HCT116 (cell line): ENCODE measurements around the gene SYTL5. TPM values are rescaled to one million over a fixed set of nuclear protein-coding genes. Genes with fewer than 3 reads are reported as not detected.

Experiments used
- ATAC-seq: fragments of 200-7000 bp; cut with Tn5 transposase; 2 replicates; pipeline ENCODE4 v1.9.1; 2020; ENCODE audit warnings: mild to moderate bottlenecking, moderate library complexity
- BruUV-seq: library from RNA; stranded (reverse); fragments of 400-500 nt; replicated peaks from 2 replicates; lab custom pipeline; 2021; lab: Mats Ljungman, UMichigan
- CTCF ChIA-PET: fragments of 300-600 bp; sonication (Branson Sonifier 250); formaldehyde crosslinking; loops from one replicate; lab custom pipeline; 2021; ENCODE audit warnings: antibody characterized with exemption; lab: Charles Lee
- POLR2A ChIA-PET: fragments of 300-600, 350-600 bp; sonication (Branson Sonifier 250); formaldehyde crosslinking; loops from one replicate; lab custom pipeline; 2021; ENCODE audit warnings: antibody characterized with exemption; lab: Charles Lee
- RAD21 ChIA-PET, 2 experiments: fragments of 300-600 bp; sonication (Branson Sonifier 250); formaldehyde crosslinking; loops; one replicate each; lab custom pipeline; 2023; ENCODE audit warnings: low total read pairs in 2 of 2; ENCODE audit not compliant: uncharacterized antibody in 2 of 2, unreplicated experiment in 2 of 2, low non-redundant PET in 1 of 2; lab: Charles Lee
- DNase-seq: peaks from one replicate; pipeline ENCODE4 v3.0.0-alpha.2; 2010; ENCODE audit warnings: low read depth, low spot score
- H2AFZ ChIP-seq: fragments of 200-600 bp; shearing (Covaris generic), sonication (generic); 2 replicates; pipeline ENCODE4 v1.6.1; 2017; ENCODE audit warnings: low read depth, mixed run types, mixed read lengths, antibody characterized with exemption, low read length; ENCODE audit not compliant: poor library complexity, severe bottlenecking
- H3K27ac ChIP-seq: 2 replicates; pipeline ENCODE4 v1.5.1; 2012; ENCODE audit warnings: low read depth, low read length
- H3K27me3 ChIP-seq: fragments of 200-600 bp; sonication (generic); 2 replicates; pipeline ENCODE4 v1.6.1; 2016; ENCODE audit warnings: mixed run types, low read length, mixed read lengths; ENCODE audit not compliant: insufficient read depth
- H3K36me3 ChIP-seq, 2 experiments: fragments of 200-500 bp in 1 of 2; fragments of 200-600 bp in 1 of 2; sonication (Bioruptor generic) in 1 of 2; sonication (generic) in 1 of 2; 2 replicates each; pipeline versions ENCODE4 v1.5.1 to v1.6.1; 2014 to 2016; ENCODE audit warnings: low read length in 2 of 2, inconsistent platforms in 1 of 2, mixed read lengths in 1 of 2, mixed run types in 1 of 2; ENCODE audit not compliant: insufficient read depth in 2 of 2, control insufficient read depth in 1 of 2
- H3K4me1 ChIP-seq, 2 experiments: fragments of 200-600 bp in 1 of 2; sonication (generic) in 1 of 2; 2 replicates each; pipeline versions ENCODE4 v1.5.1 to v1.6.1; 2012 to 2017; ENCODE audit warnings: low read length in 2 of 2, inconsistent platforms in 1 of 2, mild to moderate bottlenecking in 1 of 2, mixed read lengths in 1 of 2, mixed run types in 1 of 2, moderate library complexity in 1 of 2; ENCODE audit not compliant: insufficient read depth in 2 of 2, control insufficient read depth in 1 of 2
- H3K4me2 ChIP-seq: fragments of 200-600 bp; sonication (generic); 2 replicates; pipeline ENCODE4 v1.6.1; 2017; ENCODE audit warnings: mixed run types, low read length, mixed read lengths
- H3K4me3 ChIP-seq, 2 experiments: fragments of 200-600 bp in 1 of 2; sonication (generic) in 1 of 2; replicated peaks in 1 of 2; 2 replicates each; pipeline ENCODE4 v1.5.1; 2011 to 2016; ENCODE audit warnings: low read length in 2 of 2, control low read depth in 1 of 2, low read depth in 1 of 2, mild to moderate bottlenecking in 1 of 2, mixed read lengths in 1 of 2, mixed run types in 1 of 2
- H3K79me2 ChIP-seq: fragments of 200-600 bp; sonication (generic); 2 replicates; pipeline ENCODE4 v1.6.1; 2017; ENCODE audit warnings: mild to moderate bottlenecking, mixed run types, low read length, moderate library complexity, mixed read lengths; ENCODE audit not compliant: insufficient read depth
- H3K9ac ChIP-seq: fragments of 200-600 bp; sonication (generic); 2 replicates; pipeline ENCODE4 v1.6.1; 2016; ENCODE audit warnings: low read length, mixed read lengths
- H3K9me2 ChIP-seq: fragments of 200-600 bp; sonication (generic), shearing (Covaris generic); 2 replicates; pipeline ENCODE4 v1.6.1; 2017; ENCODE audit warnings: mixed run types, mild to moderate bottlenecking, moderate library complexity; ENCODE audit not compliant: insufficient read depth
- H3K9me3 ChIP-seq, 2 experiments: fragments of 200-500 bp in 1 of 2; fragments of 200-600 bp in 1 of 2; sonication (Bioruptor generic) in 1 of 2; sonication (generic) in 1 of 2; 2 replicates each; pipeline ENCODE4 v1.6.1; 2014 to 2017; ENCODE audit warnings: low read length in 2 of 2, mixed read lengths in 2 of 2, inconsistent platforms in 1 of 2, low read depth in 1 of 2, mild to moderate bottlenecking in 1 of 2, mixed run types in 1 of 2, moderate library complexity in 1 of 2; ENCODE audit not compliant: control insufficient read depth in 1 of 2, insufficient read depth in 1 of 2
- H4K20me1 ChIP-seq: fragments of 200-600 bp; sonication (generic), shearing (Covaris generic); 2 replicates; pipeline ENCODE4 v1.6.1; 2017; ENCODE audit warnings: mixed run types, mild to moderate bottlenecking, moderate library complexity; ENCODE audit not compliant: insufficient read depth
- CEBPB ChIP-seq: IDR thresholded peaks from 2 replicates; pipeline ENCODE4 v1.6.1; 2012; ENCODE audit warnings: low read depth
- CTCF ChIP-seq, 3 experiments: fragments of 200-600 bp in 1 of 3; sonication (generic) in 1 of 3; IDR thresholded peaks in 2 of 3; conservative IDR thresholded peaks in 1 of 3; 2 replicates each; pipeline ENCODE4 v1.5.1; 2012 to 2017; ENCODE audit warnings: low read depth in 2 of 3, low read length in 2 of 3, antibody characterized with exemption in 1 of 3, borderline replicate concordance in 1 of 3, control low read depth in 1 of 3, mild to moderate bottlenecking in 1 of 3, mixed read lengths in 1 of 3, mixed run types in 1 of 3, moderate library complexity in 1 of 3; ENCODE audit not compliant: insufficient read depth in 1 of 3
- EZH2 ChIP-seq: fragments of 200-600 bp; sonication (generic); IDR thresholded peaks from 2 replicates; pipeline ENCODE4 v1.6.1; 2017; ENCODE audit warnings: antibody characterized with exemption, mixed run types
- EZH2phosphoT487 ChIP-seq: fragments of 200-600 bp; IDR thresholded peaks from 2 replicates; pipeline ENCODE4 v1.6.1; 2018; ENCODE audit warnings: antibody characterized with exemption, borderline replicate concordance
- FOSL1 ChIP-seq: IDR thresholded peaks from 2 replicates; pipeline ENCODE4 v1.6.1; 2012; ENCODE audit warnings: low read depth
- JUND ChIP-seq: IDR thresholded peaks from 2 replicates; pipeline ENCODE4 v1.6.1; 2012
- MAX ChIP-seq: IDR thresholded peaks from 2 replicates; pipeline ENCODE4 v1.6.1; 2012
- POLR2A ChIP-seq: IDR thresholded peaks from 2 replicates; pipeline ENCODE4 v1.7.0; 2011; ENCODE audit warnings: borderline replicate concordance; ENCODE audit not compliant: insufficient read depth, insufficient read length; ENCODE audit errors: extremely low read depth
- POLR2AphosphoS5 ChIP-seq: IDR thresholded peaks from 2 replicates; pipeline ENCODE4 v1.6.1; 2011; ENCODE audit warnings: mild to moderate bottlenecking, low read depth, low read length, moderate library complexity
- YY1 ChIP-seq: IDR thresholded peaks from 2 replicates; pipeline ENCODE4 v1.6.1; 2011; ENCODE audit warnings: low read length, low read depth, moderate library complexity, mild to moderate bottlenecking; ENCODE audit not compliant: insufficient replicate concordance; ENCODE audit errors: extremely low read depth
- ZBTB33 ChIP-seq: IDR thresholded peaks from 2 replicates; pipeline ENCODE4 v1.6.1; 2011; ENCODE audit warnings: mild to moderate bottlenecking, low read length, moderate library complexity; ENCODE audit not compliant: insufficient replicate concordance; ENCODE audit errors: extremely low read depth
- intact Hi-C: fragments of 100-400 bp; cut with micrococcal nuclease; formaldehyde crosslinking; loops from 2 replicates; pipeline ENCODE4 v1.10.0; 2022
- total RNA-seq: library from RNA; stranded (reverse); gene quantifications from one replicate; pipeline ENCODE4 v1.2.1, GENCODE V29; 2021; ENCODE audit not compliant: unreplicated experiment

The SYTL5 gene
- total RNA-seq, 1 experiment from 2014 or later = 0.20 TPM

GRCh38 chrX:38154818-38155217, 148.5 kb downstream of the SYTL5 start:
- H3K9me3 ChIP-seq = no peaks in the 10 kb centered on the region
- DNase-seq (no peak), ATAC-seq (no peak)
- RAD21 ChIA-PET = no interaction called here
- TF ChIP-seq EZH2 = no peak
- no peak for TF ChIP-seq MAX
- no peak for TF ChIP-seq FOSL1
- TF ChIP-seq CTCF (IDR thresholded peaks at IDR 0.05 in 2 of 3, conservative IDR thresholded peaks at IDR 0.05 in 1 of 3; ENCODE audit: borderline replicate concordance in 1 of 3, insufficient read depth in 1 of 3, low read depth in 2 of 3, low read length in 2 of 3) = no peak
- TF ChIP-seq ZBTB33 = no peak
- TF ChIP-seq POLR2A = no peak
- TF ChIP-seq JUND = no peak
- no peak for TF ChIP-seq EZH2phosphoT487
- no peak for TF ChIP-seq CEBPB
- no peak for TF ChIP-seq POLR2AphosphoS5
- no peak for TF ChIP-seq YY1
- H2AFZ ChIP-seq = no peak overlapping the region
- H3K9me2 ChIP-seq = no peaks in the 10 kb centered on the region
- H3K4me2 ChIP-seq = no peak overlapping the region
- no TSS peak for BruUV-seq
- CTCF ChIA-PET = no interaction called here
- no peak overlapping the region for H3K27ac ChIP-seq
- H3K4me1 ChIP-seq = no peaks in the 10 kb centered on the region
- no peaks in the 10 kb centered on the region for H3K36me3 ChIP-seq
- H3K9ac ChIP-seq = no peak overlapping the region
- intact Hi-C loops = loop anchor here (2.0 kb wide), 1 partner anchor 76 kb away; no protein-coding TSS in a partner anchor
- H3K4me3 ChIP-seq = no peak overlapping the region
- no peaks in the 10 kb centered on the region for H3K27me3 ChIP-seq
- POLR2A ChIA-PET = no interaction called here
- no peaks in the 10 kb centered on the region for H3K79me2 ChIP-seq
- no peaks in the 10 kb centered on the region for H4K20me1 ChIP-seq
